GM12878 (cell line): ENCODE data around the gene TMEM207. TPM values are rescaled to one million over a fixed set of nuclear protein-coding genes. Genes with fewer than 3 reads are reported as not detected.

Experiments used
- ATAC-seq: fragments of 200-7000 bp; cut with Tn5 transposase; 3 replicates; pipeline ENCODE4 v1.9.1; 2020; ENCODE audit warnings: mild to moderate bottlenecking, moderate library complexity
- BruUV-seq: library from RNA; stranded (reverse); fragments of 400-500 nt; replicated peaks from 2 replicates; lab custom pipeline; 2021; lab: Mats Ljungman, UMichigan
- CTCF ChIA-PET: fragments of 300-600 bp; sonication (Branson Sonifier 250); formaldehyde crosslinking; extraction: SDS; loops from one replicate; lab custom pipeline; 2021; ENCODE audit warnings: inconsistent platforms; lab: Yijun Ruan, JAX
- POLR2A ChIA-PET: fragments of 350-600 bp; formaldehyde crosslinking; extraction: SDS; loops from one replicate; lab custom pipeline; 2021; ENCODE audit warnings: inconsistent platforms; lab: Charles Lee
- RAD21 ChIA-PET: fragments of 300-600 bp; sonication (Branson Sonifier 250); formaldehyde crosslinking; loops from one replicate; lab custom pipeline; 2023; ENCODE audit warnings: antibody characterized with exemption; ENCODE audit not compliant: unreplicated experiment; lab: Charles Lee
- SMC1A ChIA-PET: fragments of 300-600 bp; sonication (Branson Sonifier 250); formaldehyde crosslinking; loops from one replicate; lab custom pipeline; 2023; ENCODE audit not compliant: unreplicated experiment, uncharacterized antibody; lab: Charles Lee
- DNase-seq: peaks from one replicate; pipeline ENCODE4 v3.0.0-alpha.2; 2011; ENCODE audit warnings: low read depth, low spot score
- FAIRE-seq: peaks from 3 replicates; lab custom pipeline; 2011; peaks lifted over from hg19 to GRCh38; lab: Jason Lieb, UNC
- H2AFZ ChIP-seq: 2 replicates; pipeline ENCODE4 v1.6.0; 2011; ENCODE audit warnings: low read depth, low read length, control low read depth; ENCODE audit not compliant: control insufficient read depth
- H3K27ac ChIP-seq: 2 replicates; pipeline ENCODE4 v1.5.1; 2011; ENCODE audit warnings: control low read depth; ENCODE audit not compliant: control insufficient read depth, insufficient read depth
- H3K27me3 ChIP-seq, 2 experiments: replicated peaks in 1 of 2; 2 replicates each; pipeline versions ENCODE4 v1.6.0 to v1.6.1; 2011; ENCODE audit warnings: low read length in 1 of 2; ENCODE audit not compliant: control insufficient read depth in 2 of 2, insufficient read depth in 2 of 2
- H3K36me3 ChIP-seq, 2 experiments: 2 replicates each; pipeline ENCODE4 v1.5.1; 2011; ENCODE audit warnings: low read length in 1 of 2; ENCODE audit not compliant: control insufficient read depth in 2 of 2, insufficient read depth in 2 of 2
- H3K4me1 ChIP-seq: 2 replicates; pipeline ENCODE4 v1.6.1; 2011; ENCODE audit warnings: mild to moderate bottlenecking, low read length, moderate library complexity, mixed read lengths; ENCODE audit not compliant: control insufficient read depth, insufficient read depth
- H3K4me2 ChIP-seq: 2 replicates; pipeline ENCODE4 v1.6.0; 2011; ENCODE audit warnings: control low read depth; ENCODE audit not compliant: control insufficient read depth, insufficient read depth
- H3K4me3 ChIP-seq: fragments of 200-600 bp; sonication (generic); 2 replicates; pipeline ENCODE4 v1.5.1; 2016
- H3K79me2 ChIP-seq: 2 replicates; pipeline ENCODE4 v1.6.0; 2011; ENCODE audit warnings: low read length; ENCODE audit not compliant: control insufficient read depth, insufficient read depth
- H3K9ac ChIP-seq: 2 replicates; pipeline ENCODE4 v1.8.0; 2011; ENCODE audit warnings: low read length, control low read depth, mixed read lengths; ENCODE audit not compliant: control insufficient read depth, insufficient read depth
- H3K9me3 ChIP-seq: replicated peaks from 3 replicates; pipeline ENCODE4 v1.5.1; 2011; ENCODE audit warnings: mild to moderate bottlenecking, low read length; ENCODE audit not compliant: control insufficient read depth, insufficient read depth
- H4K20me1 ChIP-seq: 2 replicates; pipeline ENCODE4 v1.6.0; 2011; ENCODE audit not compliant: control insufficient read depth, insufficient read depth
- BCL11A ChIP-seq: IDR thresholded peaks from 2 replicates; pipeline ENCODE4 v1.6.1; 2011; ENCODE audit warnings: low read depth, low read length
- CBX5 ChIP-seq: sonication (generic); IDR thresholded peaks from 2 replicates; pipeline ENCODE4 v1.6.1; 2016; ENCODE audit warnings: low read depth, moderate library complexity, mild to moderate bottlenecking, inconsistent platforms
- KDM1A ChIP-seq: fragments of 200-600 bp; sonication (generic); IDR thresholded peaks from 2 replicates; pipeline ENCODE4 v1.6.1; 2016; ENCODE audit warnings: borderline replicate concordance
- MTA3 ChIP-seq: IDR thresholded peaks from 2 replicates; pipeline ENCODE4 v1.6.1; 2012; ENCODE audit warnings: low read length, inconsistent platforms, borderline replicate concordance
- TBL1XR1 ChIP-seq: IDR thresholded peaks from 2 replicates; pipeline ENCODE4 v1.6.1; 2012; ENCODE audit warnings: low read depth, low read length, improper control_type of control experiment
- TCF3 ChIP-seq: IDR thresholded peaks from 2 replicates; pipeline ENCODE4 v1.6.1; 2012; ENCODE audit warnings: low read depth, mild to moderate bottlenecking, low read length, borderline replicate concordance; ENCODE audit not compliant: insufficient read depth
- ZBTB11 ChIP-seq: fragments of 450-650 bp; formaldehyde crosslinking; IDR thresholded peaks from 2 replicates; pipeline ENCODE4 v1.5.0; 2022; ENCODE audit warnings: mild to moderate bottlenecking, missing genetic modification characterization
- ZNF274 ChIP-seq: IDR thresholded peaks from one replicate; pipeline ENCODE4 v1.8.0; 2011; ENCODE audit not compliant: insufficient read length, insufficient read depth
- WGBS: methylation state at CpG from one replicate; pipeline ENCODE4 v1.1.6; 2016; ENCODE audit warnings: low lambda C conversion rate; ENCODE audit not compliant: insufficient replicate concordance, insufficient coverage; ENCODE audit errors: missing lambda C conversion rate; 5-methylcytosine and 5-hydroxymethylcytosine counted together
- in situ Hi-C: fragments of 300-500 bp; cut with MboI; formaldehyde crosslinking; loops from 9 replicates; pipeline ENCODE4 v1.14.3; 2018; ENCODE audit warnings: mixed read lengths
- intact Hi-C: fragments of 100-400 bp; cut with micrococcal nuclease; formaldehyde crosslinking; loops from one replicate; pipeline ENCODE4 v1.14.2; 2022; ENCODE audit not compliant: unreplicated experiment
- polyA plus RNA-seq, 11 experiments: library from polyadenylated mRNA; depleted of rRNA in 4 of 11; unstranded in 6 of 11; stranded (reverse) in 5 of 11; fragments of >200 nt; fragmentation: Nextera tagmentation in 4 of 11; fragmentation: Illumina TruSeq in 1 of 11; extraction: Ambion mirVana in 4 of 11; extraction: Trizol in 1 of 11; gene quantifications; 1 replicate in 1 of 11; 2 replicates in 10 of 11; pipeline versions ENCODE4 v1.2.1 to v1.2.3, GENCODE V29; 2011 to 2016; ENCODE audit warnings: inconsistent platforms in 2 of 11, missing spikeins in 2 of 11, low read depth in 1 of 11
- total RNA-seq, 4 experiments: library from RNA; depleted of rRNA in 3 of 4; stranded (reverse); fragments of >200 nt in 3 of 4; fragmentation: Illumina TruSeq in 1 of 4; extraction: Trizol in 1 of 4; gene quantifications; 2 replicates each; pipeline versions ENCODE4 v1.2.1 to v1.2.3, GENCODE V29; 2013 to 2021

Gene TMEM207
- total and polyA plus RNA-seq, 10 of the 15 experiments (the other 5 are each of a cell fraction or from before 2014, with no cell fraction given), result not detected

GRCh38 chr3:190442240-190442639 is 7.5 kb downstream of the TMEM207 start:
- Histone ChIP-seq H3K79me2 (no peaks in the 10 kb centered on the region), H3K36me3 (no peaks in the 10 kb centered on the region), H3K9me3 (no peaks in the 10 kb centered on the region), H3K4me1 (no peaks in the 10 kb centered on the region), H3K27me3 (no peaks in the 10 kb centered on the region), H3K9ac (no peak overlapping the region), H3K4me3 (no peak overlapping the region), H3K27ac (no peak overlapping the region), H3K4me2 (no peak overlapping the region), H4K20me1 (no peaks in the 10 kb centered on the region), H2AFZ (no peak overlapping the region)
- no peak for FAIRE-seq
- ChIA-PET CTCF (interaction anchor here (1.7 to 7.2 kb wide), 5 partner anchors 17 to 481 kb away, joined by 6 to 38 read pairs (median 21); no protein-coding TSS in a partner anchor), RAD21 (interaction anchor here (1.3 to 2.4 kb wide), 3 partner anchors 17 to 218 kb away, joined by 5 to 12 read pairs (median 12); no protein-coding TSS in a partner anchor), POLR2A (no interaction called here), SMC1A (interaction anchor here (0.9 to 3.6 kb wide), 5 partner anchors 58 to 481 kb away, joined by 3 to 28 read pairs (median 3); no protein-coding TSS in a partner anchor)
- TF ChIP-seq TBL1XR1 (no peak), ZBTB11 (CRISPR knock-in tag) (no peak), BCL11A (no peak), TCF3 (no peak), MTA3 (no peak), CBX5 (no peak), ZNF274 (no peak), KDM1A (no peak)
- no peak for DNase-seq
- in situ Hi-C loops, result no loop called here
- intact Hi-C loops, result loop anchor here (5.0 kb wide), 1 partner anchor 475 kb away; no protein-coding TSS in a partner anchor
- ATAC-seq, result no peak
- WGBS, result 100% methylated on average over 1 of the region's 1 CpG
- no TSS peak for BruUV-seq
